HFFc6 (cell line): ENCODE results near the gene FAM9A. TPM values are rescaled to one million over a fixed set of nuclear protein-coding genes. Genes with fewer than 3 reads are reported as not detected.

Experiments used
- DNase-seq: peaks from one replicate; pipeline ENCODE4 v3.0.0-alpha.2; 2018
- H3K27ac Mint-ChIP-seq: 2 replicates; pipeline ENCODE4 v1.8.0; 2020; ENCODE audit warnings: mild to moderate bottlenecking, mixed read lengths
- H3K27me3 Mint-ChIP-seq: 2 replicates; pipeline ENCODE4 v1.8.0; 2021; ENCODE audit warnings: mild to moderate bottlenecking, moderate library complexity, mixed read lengths; ENCODE audit not compliant: insufficient read depth
- H3K36me3 Mint-ChIP-seq: 2 replicates; pipeline ENCODE4 v1.8.0; 2021; ENCODE audit warnings: low read depth, mixed read lengths
- H3K4me1 Mint-ChIP-seq: 2 replicates; pipeline ENCODE4 v1.8.0; 2020; ENCODE audit warnings: low read depth, mixed read lengths
- H3K4me3 Mint-ChIP-seq: 2 replicates; pipeline ENCODE4 v1.8.0; 2020; ENCODE audit warnings: mild to moderate bottlenecking, moderate library complexity, mixed read lengths
- H3K9me3 Mint-ChIP-seq: 2 replicates; pipeline ENCODE4 v1.8.0; 2020; ENCODE audit warnings: mild to moderate bottlenecking, mixed read lengths
- long read RNA-seq: library from polyadenylated mRNA; unstranded; transcript quantifications from one replicate; pipeline ENCODE4 v2.0.0, GENCODE V29; 2019
- total RNA-seq, 6 experiments: library from RNA; stranded (reverse); fragmentation: NEBNext Ultra II Directional; extraction: Animal tissue kit (Norgen Biotek cat#: 25700); gene quantifications; 2 replicates in 1 of 6; 3 replicates in 5 of 6; pipeline ENCODE4 v1.2.3, GENCODE V29; 2021
- TF ChIP-seq, protein P1 (sequence below): fragments of 200-600 bp; sonication (generic); IDR thresholded peaks from 2 replicates; pipeline ENCODE4 v1.5.0; 2021; ENCODE audit warnings: antibody characterized with exemption, mild to moderate bottlenecking

The FAM9A gene
- not detected for total RNA-seq
- long read RNA-seq: 0 reads

- peaks cover 2% of the 10 kb centered on the region for H3K27me3 Mint-ChIP-seq
- H3K9me3 Mint-ChIP-seq: no peaks in the 10 kb centered on the region
- TF ChIP-seq, protein P1, sequence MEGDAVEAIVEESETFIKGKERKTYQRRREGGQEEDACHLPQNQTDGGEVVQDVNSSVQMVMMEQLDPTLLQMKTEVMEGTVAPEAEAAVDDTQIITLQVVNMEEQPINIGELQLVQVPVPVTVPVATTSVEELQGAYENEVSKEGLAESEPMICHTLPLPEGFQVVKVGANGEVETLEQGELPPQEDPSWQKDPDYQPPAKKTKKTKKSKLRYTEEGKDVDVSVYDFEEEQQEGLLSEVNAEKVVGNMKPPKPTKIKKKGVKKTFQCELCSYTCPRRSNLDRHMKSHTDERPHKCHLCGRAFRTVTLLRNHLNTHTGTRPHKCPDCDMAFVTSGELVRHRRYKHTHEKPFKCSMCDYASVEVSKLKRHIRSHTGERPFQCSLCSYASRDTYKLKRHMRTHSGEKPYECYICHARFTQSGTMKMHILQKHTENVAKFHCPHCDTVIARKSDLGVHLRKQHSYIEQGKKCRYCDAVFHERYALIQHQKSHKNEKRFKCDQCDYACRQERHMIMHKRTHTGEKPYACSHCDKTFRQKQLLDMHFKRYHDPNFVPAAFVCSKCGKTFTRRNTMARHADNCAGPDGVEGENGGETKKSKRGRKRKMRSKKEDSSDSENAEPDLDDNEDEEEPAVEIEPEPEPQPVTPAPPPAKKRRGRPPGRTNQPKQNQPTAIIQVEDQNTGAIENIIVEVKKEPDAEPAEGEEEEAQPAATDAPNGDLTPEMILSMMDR: no peak
- no peak within 1 kb of the TSS for H3K4me3 Mint-ChIP-seq
- H3K4me1 Mint-ChIP-seq: no peaks in the 10 kb centered on the region
- H3K36me3 Mint-ChIP-seq: no peaks in the 10 kb centered on the region
- no peak for DNase-seq
- no peak within 1 kb of the TSS for H3K27ac Mint-ChIP-seq
Measured at GRCh38 chrX:8801041-8801599, at the start of gene FAM9A. Gene FAM9A (minus strand): TSS chrX:8801383. CDS start chrX:8800171, 1,212 bp downstream.

DNA sequence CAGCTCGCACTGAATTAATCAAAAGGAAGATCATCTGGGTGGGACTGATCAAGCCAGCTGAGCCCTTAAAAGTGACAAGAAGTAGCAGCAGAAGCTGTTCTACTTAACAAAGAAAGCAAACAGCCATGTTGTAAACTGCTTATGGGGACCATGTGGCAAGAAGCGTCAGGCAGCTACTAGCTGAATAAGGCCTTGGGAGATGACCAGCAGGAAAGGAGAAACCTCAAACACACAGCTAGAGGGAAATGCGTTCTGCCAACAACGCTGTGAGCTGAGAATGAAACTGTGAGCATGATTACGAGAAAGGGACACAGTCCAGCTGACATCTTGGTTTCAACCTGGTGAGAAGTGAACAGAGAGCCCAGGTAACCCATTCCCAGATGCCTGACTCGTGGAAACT is 49.3 kb upstream of the FAM9A start:
- no peak for DNase-seq
- Mint-ChIP-seq H3K27ac (no peak overlapping the region), H3K4me1 (peaks cover 18% of the 10 kb centered on the region), H3K4me3 (no peak overlapping the region), H3K27me3 (peaks cover 4% of the 10 kb centered on the region), H3K9me3 (no peaks in the 10 kb centered on the region), H3K36me3 (no peaks in the 10 kb centered on the region)
- TF ChIP-seq, protein P1: no peak

GRCh38 chrX:8849945-8850344 is 48.8 kb upstream of the FAM9A start:
- H3K36me3 Mint-ChIP-seq: no peaks in the 10 kb centered on the region
- DNase-seq: no peak
- H3K27ac Mint-ChIP-seq: no peak overlapping the region
- H3K27me3 Mint-ChIP-seq: peaks cover 4% of the 10 kb centered on the region
- H3K4me1 Mint-ChIP-seq: peaks cover 18% of the 10 kb centered on the region
- H3K9me3 Mint-ChIP-seq: no peaks in the 10 kb centered on the region
- TF ChIP-seq, protein P1: peak; percentile 39
- no peak overlapping the region for H3K4me3 Mint-ChIP-seq

DNA sequence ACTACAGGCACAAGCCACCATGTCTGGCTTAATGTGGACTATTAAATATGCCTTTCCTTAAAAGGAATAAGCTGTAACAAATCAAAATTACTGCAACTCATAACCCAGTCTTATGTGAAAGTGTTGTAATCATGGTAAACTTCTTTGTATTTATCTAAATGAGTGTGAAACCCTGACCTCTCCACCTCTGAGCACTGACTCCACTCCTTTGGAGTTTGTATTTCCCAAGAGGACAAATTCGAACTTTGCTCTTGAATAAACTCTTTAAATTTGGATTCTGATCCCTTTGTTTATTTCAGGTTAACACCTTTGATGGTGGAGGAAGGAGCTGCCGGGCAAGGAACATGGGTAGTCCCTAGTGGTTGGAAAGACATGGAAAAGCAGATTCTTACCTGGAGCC is 48.3 kb upstream of the FAM9A start:
- H3K27ac Mint-ChIP-seq: no peak overlapping the region
- H3K36me3 Mint-ChIP-seq: no peaks in the 10 kb centered on the region
- peaks cover 18% of the 10 kb centered on the region for H3K4me1 Mint-ChIP-seq
- no peak for DNase-seq
- H3K27me3 Mint-ChIP-seq: peaks cover 4% of the 10 kb centered on the region
- no peak overlapping the region for H3K4me3 Mint-ChIP-seq
- no peaks in the 10 kb centered on the region for H3K9me3 Mint-ChIP-seq
- TF ChIP-seq, protein P1: no peak

- DNase-seq: no peak
Measured at GRCh38 chrX:8848911-8849310, 47.7 kb upstream of the FAM9A start.

More at GRCh38 chrX:8848911-8849310, 47.7 kb upstream of the FAM9A start:
- peaks cover 18% of the 10 kb centered on the region for H3K4me1 Mint-ChIP-seq
- peaks cover 4% of the 10 kb centered on the region for H3K27me3 Mint-ChIP-seq
- H3K4me3 Mint-ChIP-seq: no peak overlapping the region
- H3K27ac Mint-ChIP-seq: no peak overlapping the region
- no peaks in the 10 kb centered on the region for H3K36me3 Mint-ChIP-seq
- TF ChIP-seq, protein P1: no peak
- H3K9me3 Mint-ChIP-seq: no peaks in the 10 kb centered on the region
